Aorta (tissue), 5 donors: Measurements from ENCODE around the gene DMKN. TPM values are rescaled to one million over a fixed set of nuclear protein-coding genes. Genes with fewer than 3 reads are reported as not detected.
A peak's percentile ranks its signal among the peaks of the same experiment; 100 is the strongest.

Experiments used
- ATAC-seq: fragments of 200-7000 bp; cut with Tn5 transposase; one replicate; pipeline ENCODE4 v1.9.1; 2022; ENCODE audit warnings: moderate library complexity; ENCODE audit not compliant: low FRiP score
- DNase-seq, 2 donors: peaks; one replicate each; pipeline ENCODE4 v3.0.0-alpha.2; 2020
- H3K27ac ChIP-seq, 2 donors: one replicate each; pipeline ENCODE4 v1.5.1; 2013; ENCODE audit warnings: low read length in 2 of 2, mild to moderate bottlenecking in 2 of 2, moderate library complexity in 2 of 2, control low read depth in 1 of 2, inconsistent platforms in 1 of 2, low read depth in 1 of 2
- H3K27me3 ChIP-seq, 2 donors: one replicate each; pipeline ENCODE4 v1.6.1; 2013; ENCODE audit warnings: control low read depth in 1 of 2, low read length in 1 of 2, mild to moderate bottlenecking in 1 of 2, moderate library complexity in 1 of 2; ENCODE audit not compliant: insufficient read depth in 2 of 2, control insufficient read depth in 1 of 2
- H3K36me3 ChIP-seq, 2 donors: one replicate each; pipeline ENCODE4 v1.6.1; 2013; ENCODE audit warnings: control low read depth in 1 of 2, low read length in 1 of 2, mild to moderate bottlenecking in 1 of 2; ENCODE audit not compliant: insufficient read depth in 2 of 2, control insufficient read depth in 1 of 2
- H3K4me1 ChIP-seq, 2 donors: one replicate each; pipeline ENCODE4 v1.6.1; 2013; ENCODE audit warnings: low read length in 2 of 2, control low read depth in 1 of 2, mild to moderate bottlenecking in 1 of 2, moderate library complexity in 1 of 2; ENCODE audit not compliant: insufficient read depth in 2 of 2, control insufficient read depth in 1 of 2
- H3K4me3 ChIP-seq, 2 donors: one replicate each; pipeline ENCODE4 v1.5.1; 2013; ENCODE audit warnings: low read length in 2 of 2, control low read depth in 1 of 2, mild to moderate bottlenecking in 1 of 2
- H3K9me3 ChIP-seq: one replicate; pipeline ENCODE4 v1.6.1; 2013; ENCODE audit warnings: mild to moderate bottlenecking, low read length; ENCODE audit not compliant: control insufficient read depth
- WGBS, 2 donors: extraction: QIAGEN DNeasy Blood & Tissue Kit; methylation state at CpG; one replicate each; pipeline ENCODE4 v1.1.7; 2013; 5-methylcytosine and 5-hydroxymethylcytosine counted together
- intact Hi-C, 2 donors: fragments of 100-400 bp; cut with DNase I; formaldehyde crosslinking; loops; one replicate each; pipeline versions ENCODE4 v1.14.2 to v1.15.0; 2022
- polyA plus RNA-seq, 2 donors: library from polyadenylated mRNA; stranded (reverse); fragments of 200-250 nt; gene quantifications; one replicate each; pipeline ENCODE4 v1.2.3, GENCODE V29; 2013
- total RNA-seq, 2 donors: library from RNA; stranded (reverse); fragmentation: NEBNext Ultra II Directional; extraction: Animal tissue kit (Norgen Biotek cat#: 25700); gene quantifications; one replicate each; pipeline ENCODE4 v1.2.1, GENCODE V29; 2021
- donor health status: healthy with polysubstance abuse.
- donor health status: Bipolar disorder and iron deficiency.
- donor health status: DM: no; HTN: no; CAD: no.
- donor health status: DM: no; HTN: no; CAD: no.
- donor health status: DM: yes; HTN: yes; CAD: no.

Gene DMKN
- total and polyA plus RNA-seq, 4 donors, result 22.2 to 43.7 (median 26.5) TPM

DNA sequence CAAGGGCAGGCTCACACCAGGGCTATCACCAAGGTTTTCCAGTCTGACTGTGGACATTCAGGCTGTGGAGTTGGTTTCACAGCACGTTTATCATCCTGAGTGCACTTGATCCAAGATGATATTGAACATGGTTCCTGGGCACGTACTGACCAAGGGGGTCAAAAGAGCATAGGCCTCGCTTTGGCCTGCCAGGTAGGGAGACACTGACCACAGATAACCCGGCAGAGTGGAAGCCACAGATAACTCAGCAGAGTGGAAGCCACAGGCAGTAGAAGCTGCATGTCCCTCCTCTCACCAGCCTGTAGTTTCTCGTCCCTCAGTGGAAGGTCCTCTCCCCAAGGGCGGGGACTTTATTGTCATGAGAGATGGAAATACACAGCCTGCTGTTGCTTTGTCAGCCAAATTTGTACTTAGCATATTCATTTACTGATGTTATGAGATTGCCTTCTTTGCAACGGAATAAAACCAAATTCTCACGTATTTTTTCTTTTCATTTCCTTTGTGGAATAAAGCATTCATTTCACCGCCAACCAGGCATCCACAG lies 14.4 kb downstream of the DMKN start:
- ATAC-seq (no peak), DNase-seq (no peak)
- intact Hi-C loops, result loop anchor here (5.0 to 10.0 kb wide), 3 partner anchors 222 to 434 kb away; no protein-coding TSS in a partner anchor
- Histone ChIP-seq H3K27ac (no peak overlapping the region), H3K4me1 (no peaks in the 10 kb centered on the region), H3K36me3 (no peaks in the 10 kb centered on the region), H3K4me3 (no peak overlapping the region), H3K9me3 (no peaks in the 10 kb centered on the region), H3K27me3 (no peaks in the 10 kb centered on the region)
- 78 to 83% methylated on average over 9 of the region's 9 CpGs for WGBS, 2 donors

- DNase-seq (no peak), ATAC-seq (no peak)
- Histone ChIP-seq H3K36me3 (no peaks in the 10 kb centered on the region), H3K4me1 (no peaks in the 10 kb centered on the region), H3K9me3 (no peaks in the 10 kb centered on the region), H3K27me3 (no peaks in the 10 kb centered on the region), H3K4me3 (no peak overlapping the region), H3K27ac (no peak overlapping the region)
- 77 to 88% methylated on average over 3 of the region's 3 CpGs for WGBS, 2 donors
- intact Hi-C loops, result loop anchor here (5.0 to 10.0 kb wide), 3 partner anchors 221 to 433 kb away; no protein-coding TSS in a partner anchor
Measured at GRCh38 chr19:35498220-35498619, 15.2 kb downstream of the DMKN start.

- Histone ChIP-seq H3K27me3 (no peaks in the 10 kb centered on the region), H3K4me3 (no peak overlapping the region), H3K36me3 (no peaks in the 10 kb centered on the region), H3K4me1 (no peaks in the 10 kb centered on the region), H3K27ac (no peak overlapping the region), H3K9me3 (no peaks in the 10 kb centered on the region)
- DNase-seq (no peak), ATAC-seq (no peak)
- 68 to 72% methylated on average over 14 of the region's 14 CpGs for WGBS, 2 donors
- intact Hi-C loops, result loop anchor here (5.0 to 10.0 kb wide), 3 partner anchors 220 to 433 kb away; no protein-coding TSS in a partner anchor
Measured at GRCh38 chr19:35497406-35497805, 16.0 kb downstream of the DMKN start.

- Histone ChIP-seq H3K36me3 (no peaks in the 10 kb centered on the region), H3K4me3 (no peak overlapping the region), H3K4me1 (no peaks in the 10 kb centered on the region), H3K27ac (no peak overlapping the region), H3K9me3 (no peaks in the 10 kb centered on the region), H3K27me3 (no peaks in the 10 kb centered on the region)
- 26% methylated on average over 30 of the region's 30 CpGs for WGBS, 2 donors
- ATAC-seq (peak; percentile 91), DNase-seq (peak; percentile 72 to 88)
- intact Hi-C loops, result loop anchor here (5.0 to 10.0 kb wide), 3 partner anchors 218 to 431 kb away; no protein-coding TSS in a partner anchor
Measured at GRCh38 chr19:35495107-35496064, 18.1 kb downstream of the DMKN start.

- ATAC-seq, result no peak
- DNase-seq, result no peak
- Histone ChIP-seq H3K36me3 (no peaks in the 10 kb centered on the region), H3K9me3 (no peaks in the 10 kb centered on the region), H3K27me3 (no peaks in the 10 kb centered on the region), H3K4me3 (no peak overlapping the region), H3K4me1 (no peaks in the 10 kb centered on the region), H3K27ac (no peak overlapping the region)
- WGBS, 2 donors, result 79 to 82% methylated on average over 9 of the region's 9 CpGs
- intact Hi-C loops, result loop anchor here (10.0 kb wide), 2 partner anchors 219 to 429 kb away; no protein-coding TSS in a partner anchor
Measured at GRCh38 chr19:35493971-35494370, 19.5 kb downstream of the DMKN start.

GRCh38 chr19:35491836-35492360 lies 21.6 kb downstream of the DMKN start:
- 85 to 86% methylated on average over 9 of the region's 9 CpGs for WGBS, 2 donors
- peak in 1 of 2 donors; percentile 70 for DNase-seq
- H3K27me3 ChIP-seq, result no peaks in the 10 kb centered on the region
- no peaks in the 10 kb centered on the region for H3K36me3 ChIP-seq
- H3K4me1 ChIP-seq, result no peaks in the 10 kb centered on the region
- no peak for ATAC-seq
- no peaks in the 10 kb centered on the region for H3K9me3 ChIP-seq
- H3K27ac ChIP-seq, result no peak overlapping the region
- intact Hi-C loops, result loop anchor here (10.0 kb wide), 2 partner anchors 217 to 427 kb away; no protein-coding TSS in a partner anchor
- no peak overlapping the region for H3K4me3 ChIP-seq

DNA sequence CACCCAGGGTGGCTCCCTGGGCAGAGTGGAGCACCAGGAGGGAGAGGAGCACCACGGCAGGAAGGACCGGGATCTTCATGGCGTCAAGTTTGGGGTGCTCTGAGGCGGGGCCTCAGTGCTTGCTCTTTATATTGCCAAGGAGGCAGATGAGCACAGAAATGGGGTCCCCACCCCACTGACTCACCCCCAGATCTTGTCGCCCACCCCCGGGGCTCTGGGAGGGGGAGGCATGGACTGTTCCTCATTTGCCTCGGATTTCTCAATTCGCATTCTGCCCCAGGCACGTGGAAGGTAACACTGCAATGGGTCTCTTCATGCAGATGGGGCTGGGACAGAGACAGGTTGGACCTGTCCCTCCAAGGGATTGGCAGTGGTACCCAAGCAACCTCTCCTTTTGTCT lies 23.1 kb downstream of the DMKN start, which contains the start of gene KRTDAP:
Gene KRTDAP, minus strand, starts transcription at position 101 of the 400 bp plus-strand sequence. Its CDS starts 22 bp downstream, at position 79.
- 82 to 87% methylated on average over 9 of the region's 9 CpGs for WGBS, 2 donors
- no peaks in the 10 kb centered on the region for H3K36me3 ChIP-seq
- no peak for DNase-seq
- no peak within 1 kb of the TSS for H3K4me3 ChIP-seq
- no peak for ATAC-seq
- intact Hi-C loops, result loop anchor here (10.0 kb wide), 2 partner anchors 216 to 426 kb away; no protein-coding TSS in a partner anchor
- no peak within 1 kb of the TSS for H3K27ac ChIP-seq
- no peaks in the 10 kb centered on the region for H3K27me3 ChIP-seq
- H3K4me1 ChIP-seq, result no peaks in the 10 kb centered on the region
- no peaks in the 10 kb centered on the region for H3K9me3 ChIP-seq

DNA sequence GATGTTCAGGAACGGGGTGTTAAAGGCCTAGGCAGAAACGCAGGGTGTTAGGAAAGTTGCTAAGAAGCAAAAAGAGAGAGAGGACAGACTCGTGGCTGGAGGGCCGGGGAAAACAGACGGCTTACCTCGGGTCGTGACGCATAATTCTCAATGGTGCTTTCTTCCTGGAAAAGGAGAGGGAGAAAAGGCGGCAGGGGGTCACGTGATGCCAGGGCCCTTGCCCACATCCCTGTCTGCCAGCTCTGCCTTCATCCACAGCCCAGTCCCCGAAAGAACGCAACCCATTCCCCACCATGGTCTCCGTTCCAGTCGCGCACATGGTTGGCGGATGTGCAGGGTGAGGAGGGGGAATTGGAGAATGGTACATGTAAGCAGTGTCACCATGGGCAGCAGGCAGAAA lies 24.8 kb downstream of the DMKN start:
- DNase-seq, result no peak
- H3K4me3 ChIP-seq, result no peak overlapping the region
- 68 to 81% methylated on average over 16 of the region's 16 CpGs for WGBS, 2 donors
- H3K27me3 ChIP-seq, result no peaks in the 10 kb centered on the region
- H3K27ac ChIP-seq, result no peak overlapping the region
- ATAC-seq, result no peak
- intact Hi-C loops, result no loop called here
- H3K4me1 ChIP-seq, result no peaks in the 10 kb centered on the region
- no peaks in the 10 kb centered on the region for H3K9me3 ChIP-seq
- H3K36me3 ChIP-seq, result no peaks in the 10 kb centered on the region
